PC-9 (cell line): ENCODE data around the gene JHY. TPM values are rescaled to one million over a fixed set of nuclear protein-coding genes. Genes with fewer than 3 reads are reported as not detected.

ENCODE experiments used
- BruUV-seq: library from RNA; stranded (reverse); fragments of 400-500 nt; replicated peaks from 2 replicates; lab custom pipeline; 2021; lab: Mats Ljungman, UMichigan
- CTCF ChIA-PET: fragments of 300-600 bp; sonication (Branson Sonifier 250); formaldehyde crosslinking; loops from one replicate; lab custom pipeline; 2022; ENCODE audit warnings: antibody characterized with exemption; lab: Charles Lee
- POLR2A ChIA-PET: fragments of 300-600 bp; sonication (Branson Sonifier 250); formaldehyde crosslinking; loops from one replicate; lab custom pipeline; 2022; ENCODE audit warnings: antibody characterized with exemption; ENCODE audit not compliant: unreplicated experiment; lab: Charles Lee
- DNase-seq, 2 experiments: peaks; one replicate each; pipeline versions ENCODE4 v3.0.0 to v3.0.0-alpha.2; 2015 to 2022; ENCODE audit warnings: mixed read lengths in 1 of 2
- H2AFZ ChIP-seq: fragments of 200-600 bp; sonication (generic); 2 replicates; pipeline ENCODE4 v1.8.1; 2017; ENCODE audit warnings: antibody characterized with exemption
- H3F3A ChIP-seq: fragments of 200-600 bp; sonication (generic); 2 replicates; pipeline ENCODE4 v1.8.1; 2017; ENCODE audit warnings: antibody characterized with exemption, mild to moderate bottlenecking, low read depth; ENCODE audit not compliant: insufficient read depth
- H3K27ac ChIP-seq: fragments of 200-600 bp; sonication (generic); 2 replicates; pipeline ENCODE4 v1.6.1; 2016; ENCODE audit warnings: mixed run types
- H3K27me3 ChIP-seq: fragments of 200-600 bp; sonication (generic); 2 replicates; pipeline ENCODE4 v1.6.1; 2016; ENCODE audit warnings: low read depth, mixed run types; ENCODE audit not compliant: insufficient read depth
- H3K36me3 ChIP-seq: fragments of 200-600 bp; sonication (generic); 2 replicates; pipeline ENCODE4 v1.6.1; 2016; ENCODE audit warnings: low read depth, mixed run types
- H3K4me1 ChIP-seq: fragments of 200-600 bp; sonication (generic); replicated peaks from 2 replicates; pipeline ENCODE4 v1.6.1; 2016; ENCODE audit warnings: mixed run types; ENCODE audit not compliant: insufficient read depth
- H3K4me2 ChIP-seq: fragments of 200-600 bp; sonication (generic); 2 replicates; pipeline ENCODE4 v1.6.1; 2017; ENCODE audit warnings: mixed run types
- H3K4me3 ChIP-seq: fragments of 200-600 bp; sonication (generic); 2 replicates; pipeline ENCODE4 v1.6.1; 2016; ENCODE audit warnings: mixed run types
- H3K79me2 ChIP-seq: fragments of 200-600 bp; sonication (generic); 2 replicates; pipeline ENCODE4 v1.6.1; 2017; ENCODE audit warnings: low read depth, mixed run types
- H3K9me2 ChIP-seq: fragments of 200-600 bp; sonication (generic); 2 replicates; pipeline ENCODE4 v1.8.1; 2017; ENCODE audit warnings: mild to moderate bottlenecking; ENCODE audit not compliant: insufficient read depth
- H3K9me3 ChIP-seq: fragments of 200-600 bp; sonication (generic); 2 replicates; pipeline ENCODE4 v1.8.1; 2016; ENCODE audit warnings: low read depth; ENCODE audit not compliant: insufficient read depth
- H4K20me1 ChIP-seq: fragments of 200-600 bp; sonication (generic); 2 replicates; pipeline ENCODE4 v1.8.1; 2017; ENCODE audit not compliant: insufficient read depth
- EZH2 ChIP-seq: fragments of 200-600 bp; sonication (generic); IDR thresholded peaks from 2 replicates; pipeline ENCODE4 v1.8.0; 2017; ENCODE audit warnings: antibody characterized with exemption, low read depth
- intact Hi-C: fragments of 100-400 bp; cut with micrococcal nuclease; formaldehyde crosslinking; loops from one replicate; pipeline ENCODE4 v1.10.0; 2022; ENCODE audit not compliant: unreplicated experiment
- total RNA-seq: library from RNA; stranded (reverse); gene quantifications from 2 replicates; pipeline ENCODE4 v1.2.3, GENCODE V29; 2021
- TF ChIP-seq, protein P1 (sequence below): fragments of 200-600 bp; sonication (generic); conservative IDR thresholded peaks from 2 replicates; pipeline ENCODE4 v1.6.1; 2017; ENCODE audit warnings: mixed run types, antibody characterized with exemption, mild to moderate bottlenecking, moderate library complexity

Gene JHY
- total RNA-seq, 1 experiment from 2014 or later = 6.2 TPM

DNA sequence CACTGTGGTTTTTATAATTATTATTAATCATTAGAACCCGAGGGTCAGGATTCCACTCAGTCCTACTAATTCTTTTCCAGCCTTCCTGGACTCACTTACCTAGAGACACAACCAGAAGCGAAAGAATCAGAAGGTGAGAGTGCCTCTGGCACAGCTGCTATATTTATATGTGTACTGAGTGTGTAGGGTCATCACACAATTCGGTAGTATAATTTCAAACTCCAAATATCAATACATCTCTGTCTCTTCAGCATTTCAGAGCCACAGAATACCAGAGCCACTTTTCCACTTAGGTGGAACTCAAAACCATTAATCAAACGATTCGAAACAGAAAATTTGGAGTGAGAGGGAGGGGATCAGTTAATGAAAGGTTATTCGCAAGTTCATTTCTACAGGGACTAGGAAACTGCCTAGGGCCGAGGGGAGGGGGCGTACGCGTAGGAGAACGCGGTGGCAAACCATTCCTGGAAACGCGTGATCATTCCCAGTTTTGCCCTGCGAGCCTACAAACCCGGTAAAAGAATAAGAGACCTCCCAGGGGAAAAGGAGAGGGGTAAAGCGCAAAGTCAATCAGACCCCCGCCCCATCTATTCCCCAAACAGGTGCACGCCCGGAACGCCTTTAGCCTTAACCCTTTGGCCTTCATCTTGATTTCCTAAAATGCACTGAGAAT is 93.6 kb downstream of the JHY start:
- Histone ChIP-seq H2AFZ (no peak overlapping the region), H3K4me2 (no peak overlapping the region), H3K79me2 (no peaks in the 10 kb centered on the region), H3K27ac (no peak overlapping the region), H3K4me1 (no peaks in the 10 kb centered on the region), H3K9me2 (no peaks in the 10 kb centered on the region), H3F3A (no peaks in the 10 kb centered on the region), H3K4me3 (no peak overlapping the region), H3K36me3 (no peaks in the 10 kb centered on the region), H3K9me3 (no peaks in the 10 kb centered on the region), H4K20me1 (no peaks in the 10 kb centered on the region), H3K27me3 (peaks cover 86% of the 10 kb centered on the region)
- POLR2A ChIA-PET = no interaction called here
- TF ChIP-seq EZH2 = no peak
- TF ChIP-seq, protein P1, sequence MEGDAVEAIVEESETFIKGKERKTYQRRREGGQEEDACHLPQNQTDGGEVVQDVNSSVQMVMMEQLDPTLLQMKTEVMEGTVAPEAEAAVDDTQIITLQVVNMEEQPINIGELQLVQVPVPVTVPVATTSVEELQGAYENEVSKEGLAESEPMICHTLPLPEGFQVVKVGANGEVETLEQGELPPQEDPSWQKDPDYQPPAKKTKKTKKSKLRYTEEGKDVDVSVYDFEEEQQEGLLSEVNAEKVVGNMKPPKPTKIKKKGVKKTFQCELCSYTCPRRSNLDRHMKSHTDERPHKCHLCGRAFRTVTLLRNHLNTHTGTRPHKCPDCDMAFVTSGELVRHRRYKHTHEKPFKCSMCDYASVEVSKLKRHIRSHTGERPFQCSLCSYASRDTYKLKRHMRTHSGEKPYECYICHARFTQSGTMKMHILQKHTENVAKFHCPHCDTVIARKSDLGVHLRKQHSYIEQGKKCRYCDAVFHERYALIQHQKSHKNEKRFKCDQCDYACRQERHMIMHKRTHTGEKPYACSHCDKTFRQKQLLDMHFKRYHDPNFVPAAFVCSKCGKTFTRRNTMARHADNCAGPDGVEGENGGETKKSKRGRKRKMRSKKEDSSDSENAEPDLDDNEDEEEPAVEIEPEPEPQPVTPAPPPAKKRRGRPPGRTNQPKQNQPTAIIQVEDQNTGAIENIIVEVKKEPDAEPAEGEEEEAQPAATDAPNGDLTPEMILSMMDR = no peak
- DNase-seq = no peak
- no TSS peak for BruUV-seq
- intact Hi-C loops = no loop called here
- CTCF ChIA-PET = no interaction called here

- ChIA-PET POLR2A (interaction anchor here (0.7 kb wide), 1 partner anchor 380 kb away, joined by 3 read pairs; no protein-coding TSS in a partner anchor), CTCF (no interaction called here)
- Histone ChIP-seq H4K20me1 (no peaks in the 10 kb centered on the region), H3K27ac (no peak overlapping the region), H3K4me1 (no peaks in the 10 kb centered on the region), H3K4me2 (no peak overlapping the region), H3K9me3 (no peaks in the 10 kb centered on the region), H3K4me3 (no peak overlapping the region), H3K9me2 (no peaks in the 10 kb centered on the region), H3K36me3 (no peaks in the 10 kb centered on the region), H3K79me2 (no peaks in the 10 kb centered on the region), H3F3A (no peaks in the 10 kb centered on the region), H3K27me3 (peaks cover 92% of the 10 kb centered on the region), H2AFZ (no peak overlapping the region)
- no peak for DNase-seq
- no TSS peak for BruUV-seq
- TF ChIP-seq, protein P1 = no peak
- no peak for TF ChIP-seq EZH2
- intact Hi-C loops = no loop called here
Observed at GRCh38 chr11:122976734-122977469, 94.3 kb downstream of the JHY start.

GRCh38 chr11:122977470-122978298 is 95.1 kb downstream of the JHY start:
- Histone ChIP-seq H3K27me3 (peaks cover 94% of the 10 kb centered on the region), H4K20me1 (no peaks in the 10 kb centered on the region), H3K4me1 (no peaks in the 10 kb centered on the region), H3K27ac (no peak overlapping the region), H3F3A (no peaks in the 10 kb centered on the region), H3K4me3 (no peak overlapping the region), H3K4me2 (no peak overlapping the region), H3K9me2 (no peaks in the 10 kb centered on the region), H2AFZ (no peak overlapping the region), H3K36me3 (no peaks in the 10 kb centered on the region), H3K79me2 (no peaks in the 10 kb centered on the region), H3K9me3 (no peaks in the 10 kb centered on the region)
- POLR2A ChIA-PET = interaction anchor here (0.7 kb wide), 1 partner anchor 381 kb away, joined by 3 read pairs; no protein-coding TSS in a partner anchor
- DNase-seq = no peak
- BruUV-seq = no TSS peak
- TF ChIP-seq, protein P1 = no peak
- TF ChIP-seq EZH2 = no peak
- intact Hi-C loops = no loop called here
- CTCF ChIA-PET = no interaction called here
